ENCODE data around the gene TMCC3.

Gene TMCC3

DNA sequence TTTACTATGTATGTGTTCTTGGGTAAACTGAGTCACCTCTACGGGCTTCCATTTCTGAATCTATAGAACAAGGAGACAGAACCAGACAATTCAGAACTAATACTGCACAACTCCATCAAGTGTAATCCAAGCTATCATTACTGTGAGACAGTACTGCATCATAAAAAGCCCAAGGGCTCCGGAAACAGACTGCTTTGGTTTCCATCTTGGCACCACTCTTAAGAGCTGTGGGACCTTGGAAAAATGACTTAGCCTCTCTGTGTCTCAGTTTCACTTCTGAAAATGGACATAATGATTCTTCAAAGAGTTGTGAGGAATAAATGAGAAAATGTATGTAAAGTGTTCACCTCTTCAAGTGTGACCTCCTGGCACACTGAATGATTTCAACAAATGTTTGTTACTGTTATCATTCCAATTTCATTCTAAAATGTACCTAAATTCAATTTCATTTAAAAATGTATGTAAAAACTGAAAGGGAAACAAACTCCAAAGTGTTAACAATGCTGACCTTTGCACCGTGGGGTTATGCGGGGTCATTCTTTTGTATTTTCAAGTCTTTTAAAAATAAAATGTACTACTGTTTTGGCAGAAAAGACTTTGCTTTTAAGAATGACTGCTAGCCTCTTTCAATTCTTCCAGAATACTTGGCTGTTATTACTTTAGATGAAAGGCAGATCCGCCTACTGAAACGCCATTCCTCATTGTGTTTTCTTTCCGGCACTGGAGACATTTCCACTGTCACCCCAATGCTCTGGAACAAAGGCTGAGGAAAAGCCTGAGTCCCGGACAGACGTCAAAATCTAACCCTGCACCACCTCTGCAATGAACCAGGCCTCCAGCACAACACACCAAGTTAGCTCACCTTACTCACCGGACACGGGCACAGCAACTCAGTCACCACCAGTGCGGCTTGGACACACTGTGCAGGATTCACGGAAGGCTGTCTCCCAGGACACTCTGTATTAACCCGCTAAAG lies 62.8 kb downstream of the TMCC3 start:
- no peaks in the 10 kb centered on the region for H3K9me3 Mint-ChIP-seq (ENCODE audit: low read depth)
- H3K4me3 Mint-ChIP-seq = no peak overlapping the region
- no peaks in the 10 kb centered on the region for H3K36me3 Mint-ChIP-seq
- no peaks in the 10 kb centered on the region for H3K27me3 Mint-ChIP-seq
- no peak overlapping the region for H3K27ac Mint-ChIP-seq
- peaks cover 5% of the 10 kb centered on the region for H3K4me1 Mint-ChIP-seq (ENCODE audit: low read depth)

DNA sequence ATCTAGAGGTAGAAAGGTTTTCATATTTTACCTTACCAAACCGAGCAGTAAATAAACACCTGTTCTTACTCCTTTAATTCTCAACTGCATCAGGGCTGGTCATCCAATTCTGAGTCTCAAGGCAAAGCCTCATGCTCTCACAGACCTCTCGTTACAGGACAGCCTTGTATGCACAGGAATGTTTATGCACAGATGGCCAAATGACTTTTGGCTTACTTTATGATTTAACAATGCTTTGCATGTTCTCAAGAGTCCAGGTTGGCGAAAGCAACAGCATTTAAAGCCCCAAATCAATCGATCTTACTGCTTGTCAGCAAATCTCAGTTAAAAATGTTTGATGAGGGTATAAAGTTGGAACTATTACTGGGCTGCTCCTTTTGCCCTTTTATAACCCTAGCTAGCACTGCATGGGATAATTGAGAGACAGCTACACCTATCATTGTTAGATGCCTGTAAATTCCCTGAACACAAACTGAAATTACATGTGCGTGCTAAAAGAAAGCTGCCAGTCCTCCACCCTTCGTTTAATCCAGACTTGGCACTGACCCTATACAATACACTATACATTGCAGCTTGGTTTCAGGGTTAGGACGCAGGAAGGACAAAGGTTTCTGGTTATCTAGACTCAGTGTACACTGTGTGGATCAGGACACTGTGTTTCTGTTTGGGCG lies 63.6 kb downstream of the TMCC3 start:
- Mint-ChIP-seq H3K27me3 (no peaks in the 10 kb centered on the region), H3K36me3 (no peaks in the 10 kb centered on the region), H3K4me1 (ENCODE audit: low read depth) (peaks cover 5% of the 10 kb centered on the region), H3K4me3 (no peak overlapping the region), H3K27ac (no peak overlapping the region), H3K9me3 (ENCODE audit: low read depth) (no peaks in the 10 kb centered on the region)

DNA sequence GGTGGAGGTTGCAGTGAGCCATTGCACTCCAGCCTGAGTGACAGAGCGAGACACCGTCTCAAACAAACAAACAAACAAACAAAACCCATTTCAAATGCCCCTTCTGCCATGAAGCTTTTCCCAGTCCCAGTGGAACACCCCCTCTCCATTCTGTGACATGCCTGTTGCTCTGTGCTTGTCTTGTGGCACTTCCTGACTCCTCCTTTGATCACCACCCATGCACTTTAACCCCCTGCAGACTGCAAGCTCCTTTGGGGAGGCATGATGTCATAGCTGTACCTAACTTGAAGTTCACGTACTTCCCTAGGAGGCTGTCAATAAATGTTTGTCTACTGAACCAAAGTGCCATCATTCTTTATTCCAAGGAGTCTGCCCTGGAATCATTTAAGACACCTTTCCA lies 64.7 kb downstream of the TMCC3 start:
- Mint-ChIP-seq H3K4me3 (no peak overlapping the region), H3K9me3 (ENCODE audit: low read depth) (no peaks in the 10 kb centered on the region), H3K4me1 (ENCODE audit: low read depth) (peaks cover 5% of the 10 kb centered on the region), H3K27ac (no peak overlapping the region), H3K36me3 (no peaks in the 10 kb centered on the region), H3K27me3 (no peaks in the 10 kb centered on the region)

DNA sequence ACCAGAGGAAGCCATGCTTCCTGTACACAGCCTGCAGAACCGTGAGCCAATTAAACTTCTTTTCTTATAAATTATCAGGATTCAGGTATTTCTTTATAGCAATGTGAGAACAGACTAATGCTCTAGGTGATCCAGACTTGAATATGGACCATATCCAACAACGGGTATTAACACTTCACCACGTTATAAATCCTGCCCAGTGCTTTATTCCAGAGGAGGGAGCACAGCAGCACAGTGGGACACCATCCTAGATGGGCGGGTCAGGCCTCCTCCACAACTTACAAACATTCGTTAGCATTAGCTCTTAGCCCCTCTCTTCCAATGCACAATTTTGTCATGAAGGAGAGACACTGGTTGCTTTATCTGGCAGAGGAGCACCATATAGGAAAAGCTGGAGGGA lies 66.0 kb downstream of the TMCC3 start:
- Mint-ChIP-seq H3K4me1 (ENCODE audit: low read depth) (peaks cover 5% of the 10 kb centered on the region), H3K9me3 (ENCODE audit: low read depth) (no peaks in the 10 kb centered on the region), H3K27ac (no peak overlapping the region), H3K4me3 (no peak overlapping the region), H3K36me3 (no peaks in the 10 kb centered on the region), H3K27me3 (no peaks in the 10 kb centered on the region)

DNA sequence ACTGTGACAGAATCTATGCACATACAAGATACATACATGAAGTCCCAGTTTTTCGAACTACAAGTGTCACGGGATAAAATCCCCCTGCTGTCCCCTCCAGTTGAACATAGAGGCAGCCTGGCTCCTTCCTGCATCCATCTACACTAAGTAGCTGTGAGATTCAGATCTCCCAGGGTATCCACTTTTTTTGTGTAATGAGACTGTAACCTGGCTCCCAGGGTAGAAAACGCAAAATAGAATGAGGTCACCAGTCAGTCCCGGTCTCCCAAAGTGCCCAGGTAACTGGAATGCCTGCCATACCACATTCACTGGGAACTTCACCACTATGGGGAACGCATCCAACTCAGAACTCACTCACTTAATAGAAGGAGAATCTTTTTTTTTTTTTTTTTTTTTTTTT lies 67.8 kb downstream of the TMCC3 start:
- peaks cover 5% of the 10 kb centered on the region for H3K4me1 Mint-ChIP-seq (ENCODE audit: low read depth)
- no peaks in the 10 kb centered on the region for H3K36me3 Mint-ChIP-seq

DNA sequence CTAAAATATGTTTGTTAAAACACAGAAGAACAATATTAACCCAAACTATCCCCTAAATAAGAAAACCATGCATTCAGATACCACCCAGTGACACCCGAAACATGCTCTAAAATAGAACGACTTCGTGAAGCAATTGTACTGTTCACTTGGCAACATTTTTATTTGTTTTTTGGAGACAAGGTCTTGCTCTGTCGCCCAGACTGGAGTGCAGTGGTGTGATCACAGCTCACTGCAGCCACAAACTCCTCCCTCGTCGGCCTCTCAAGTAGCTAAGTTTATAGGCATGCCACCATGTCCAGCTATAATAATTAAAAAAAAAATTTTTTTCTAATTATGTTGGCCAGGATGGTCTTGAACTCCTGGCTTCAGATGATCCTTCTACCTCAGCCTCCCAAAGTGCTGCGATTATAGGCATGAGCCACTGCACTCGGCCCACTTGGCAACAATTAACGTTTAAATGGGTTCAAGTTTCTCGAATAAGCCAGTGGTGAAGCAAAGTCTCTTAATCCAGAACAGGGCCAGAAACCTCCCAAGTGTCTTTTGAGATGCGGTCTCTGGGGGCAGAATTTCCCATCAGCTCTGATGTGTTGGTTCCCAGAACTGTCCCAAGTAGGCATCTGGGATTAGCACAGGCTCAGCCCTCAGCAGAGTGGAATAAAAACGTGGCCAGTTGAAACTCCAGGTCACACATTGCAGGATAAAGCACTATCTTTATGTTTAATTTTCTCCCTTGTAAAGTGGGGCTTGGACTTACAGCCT lies 74.5 kb downstream of the TMCC3 start:
- no peaks in the 10 kb centered on the region for H3K9me3 Mint-ChIP-seq (ENCODE audit: low read depth)
- no peaks in the 10 kb centered on the region for H3K36me3 Mint-ChIP-seq
- no peaks in the 10 kb centered on the region for H3K4me1 Mint-ChIP-seq (ENCODE audit: low read depth)
- no peak overlapping the region for H3K27ac Mint-ChIP-seq
- peaks cover 8% of the 10 kb centered on the region for H3K27me3 Mint-ChIP-seq
- no peak overlapping the region for H3K4me3 Mint-ChIP-seq

More for the DNA sequence above, 67.8 kb downstream of the TMCC3 start:
- no peaks in the 10 kb centered on the region for H3K9me3 Mint-ChIP-seq (ENCODE audit: low read depth)
- no peaks in the 10 kb centered on the region for H3K27me3 Mint-ChIP-seq
- H3K27ac Mint-ChIP-seq = no peak overlapping the region
- no peak overlapping the region for H3K4me3 Mint-ChIP-seq

DNA sequence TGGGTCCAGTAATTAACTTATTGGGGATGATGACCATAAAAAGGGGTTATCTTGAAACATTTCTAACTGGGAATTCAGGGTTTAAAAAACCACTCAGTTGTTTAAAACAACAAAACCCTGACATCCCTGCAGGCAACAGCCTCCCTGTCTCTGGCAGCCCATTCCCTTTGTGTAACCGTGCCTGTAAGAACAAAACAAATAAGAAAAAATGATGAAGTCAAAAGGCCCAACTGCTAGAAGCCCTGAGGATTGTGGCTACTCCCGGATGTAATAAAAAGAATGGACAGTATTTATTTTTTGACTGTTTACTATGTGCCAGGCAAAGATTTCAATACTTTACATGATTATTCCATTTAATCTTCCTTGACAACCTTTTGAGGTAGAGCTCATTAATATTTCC lies 75.3 kb downstream of the TMCC3 start:
- H3K9me3 Mint-ChIP-seq (ENCODE audit: low read depth) = no peaks in the 10 kb centered on the region
- H3K36me3 Mint-ChIP-seq = no peaks in the 10 kb centered on the region
- no peak overlapping the region for H3K27ac Mint-ChIP-seq
- H3K27me3 Mint-ChIP-seq = peaks cover 12% of the 10 kb centered on the region
- H3K4me1 Mint-ChIP-seq (ENCODE audit: low read depth) = no peaks in the 10 kb centered on the region
- H3K4me3 Mint-ChIP-seq = no peak overlapping the region

DNA sequence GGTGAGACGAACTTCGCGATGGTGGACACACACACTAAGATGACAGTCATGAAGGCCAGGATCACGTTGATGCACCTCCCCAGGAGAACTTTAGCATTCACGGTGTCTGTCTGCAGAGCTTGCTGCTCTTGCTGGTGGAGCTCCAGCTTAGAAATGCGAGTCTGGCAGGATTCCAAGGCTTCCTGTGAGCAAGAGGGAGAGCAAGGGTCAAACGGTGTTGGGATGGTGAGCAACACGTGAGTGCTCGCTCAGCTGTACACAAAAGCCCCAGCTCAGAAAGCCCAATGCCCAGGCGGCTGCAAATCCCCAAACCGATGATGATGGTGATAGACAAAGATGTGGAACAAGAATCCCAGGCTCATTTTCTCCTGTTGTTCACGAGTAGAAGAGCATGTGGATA lies 78.8 kb downstream of the TMCC3 start:
- no peaks in the 10 kb centered on the region for H3K4me1 Mint-ChIP-seq (ENCODE audit: low read depth)
- no peak overlapping the region for H3K27ac Mint-ChIP-seq
- H3K27me3 Mint-ChIP-seq = peaks cover 22% of the 10 kb centered on the region
- H3K4me3 Mint-ChIP-seq = no peak overlapping the region
- no peaks in the 10 kb centered on the region for H3K9me3 Mint-ChIP-seq (ENCODE audit: low read depth)
- no peaks in the 10 kb centered on the region for H3K36me3 Mint-ChIP-seq

DNA sequence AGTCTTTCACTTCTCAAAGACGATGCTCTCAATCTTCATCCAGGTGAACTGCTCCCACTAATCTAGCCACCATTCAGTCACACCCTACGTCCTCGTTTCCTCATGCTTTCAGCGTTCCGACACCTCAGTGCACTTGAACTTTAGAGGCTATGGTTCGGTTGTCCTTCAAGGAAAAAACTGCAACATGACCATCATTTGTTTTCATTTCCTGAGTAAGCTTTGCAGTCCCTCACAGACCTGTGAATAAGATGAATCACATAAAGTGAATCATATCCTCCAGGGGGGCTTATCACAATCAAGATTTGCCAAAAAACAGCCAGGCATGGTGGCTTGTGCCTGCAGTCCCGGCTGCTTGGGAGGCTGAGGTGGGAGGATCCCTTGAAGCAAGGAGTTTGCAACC lies 80.2 kb downstream of the TMCC3 start:
- Mint-ChIP-seq H3K9me3 (ENCODE audit: low read depth) (no peaks in the 10 kb centered on the region), H3K4me1 (ENCODE audit: low read depth) (no peaks in the 10 kb centered on the region), H3K36me3 (no peaks in the 10 kb centered on the region), H3K27me3 (peaks cover 28% of the 10 kb centered on the region), H3K4me3 (no peak overlapping the region), H3K27ac (no peak overlapping the region)

DNA sequence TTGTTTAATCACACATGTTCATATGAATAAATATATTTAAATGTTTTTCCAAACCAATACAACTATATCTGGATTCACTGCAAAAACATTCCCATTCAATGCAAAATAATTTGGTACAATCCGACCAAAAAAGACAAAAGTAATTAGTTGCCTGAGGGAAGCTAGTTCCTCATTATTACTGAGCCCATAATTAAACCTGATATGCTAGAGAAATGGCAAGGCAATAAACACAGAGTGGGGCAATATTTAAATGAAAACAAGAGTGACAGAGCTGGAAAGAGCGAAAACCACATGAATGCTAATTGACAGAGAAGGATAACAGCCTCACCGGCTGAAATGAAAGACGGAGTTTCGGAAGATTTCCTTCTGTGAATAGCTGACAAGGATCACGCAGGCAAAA lies 82.6 kb downstream of the TMCC3 start:
- Mint-ChIP-seq H3K4me3 (no peak overlapping the region), H3K9me3 (ENCODE audit: low read depth) (no peaks in the 10 kb centered on the region), H3K27ac (no peak overlapping the region), H3K4me1 (ENCODE audit: low read depth) (no peaks in the 10 kb centered on the region), H3K27me3 (peaks cover 28% of the 10 kb centered on the region), H3K36me3 (no peaks in the 10 kb centered on the region)

DNA sequence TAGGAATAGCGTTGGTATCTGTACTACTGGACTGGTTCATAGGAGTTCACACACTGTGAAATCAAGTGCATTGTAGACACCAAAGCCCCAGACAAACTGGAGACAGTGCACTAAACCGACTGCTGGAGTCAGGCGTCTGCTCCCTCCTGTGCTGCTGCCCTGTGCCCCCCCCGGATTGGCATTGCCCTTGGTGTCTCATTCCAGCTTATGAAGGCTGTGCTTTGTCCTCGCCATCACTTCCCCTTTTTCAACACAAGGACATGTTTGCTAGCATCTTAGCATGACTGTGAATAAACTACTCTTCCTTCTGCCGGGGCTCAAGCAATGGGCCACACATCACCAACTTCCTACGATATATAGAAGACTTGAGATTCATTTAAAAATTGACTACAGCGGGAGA lies 84.0 kb downstream of the TMCC3 start:
- Mint-ChIP-seq H3K4me1 (ENCODE audit: low read depth) (no peaks in the 10 kb centered on the region), H3K27ac (no peak overlapping the region), H3K4me3 (no peak overlapping the region), H3K27me3 (peaks cover 27% of the 10 kb centered on the region), H3K36me3 (no peaks in the 10 kb centered on the region), H3K9me3 (ENCODE audit: low read depth) (no peaks in the 10 kb centered on the region)

DNA sequence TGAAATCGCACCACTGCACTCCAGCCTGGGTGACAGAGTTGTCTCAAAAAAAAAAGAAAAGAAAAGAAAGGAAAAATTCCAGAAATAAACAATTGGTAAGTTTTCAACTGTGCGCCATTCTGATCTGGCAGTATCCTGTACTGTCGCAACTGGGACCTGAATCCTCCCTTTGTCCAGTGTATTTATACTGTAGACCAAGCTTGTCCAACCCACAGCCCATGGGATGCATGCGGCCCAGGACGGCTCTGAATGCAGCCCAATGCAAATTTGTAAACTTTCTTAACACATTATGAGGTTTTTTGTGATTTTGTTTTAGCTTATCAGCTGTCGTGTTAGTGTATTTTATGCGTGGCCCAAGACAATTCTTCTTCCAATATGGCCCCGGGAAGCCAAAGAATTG lies 84.7 kb downstream of the TMCC3 start:
- Mint-ChIP-seq H3K27ac (no peak overlapping the region), H3K4me3 (no peak overlapping the region), H3K27me3 (peaks cover 21% of the 10 kb centered on the region), H3K36me3 (no peaks in the 10 kb centered on the region), H3K9me3 (ENCODE audit: low read depth) (no peaks in the 10 kb centered on the region), H3K4me1 (ENCODE audit: low read depth) (no peaks in the 10 kb centered on the region)

DNA sequence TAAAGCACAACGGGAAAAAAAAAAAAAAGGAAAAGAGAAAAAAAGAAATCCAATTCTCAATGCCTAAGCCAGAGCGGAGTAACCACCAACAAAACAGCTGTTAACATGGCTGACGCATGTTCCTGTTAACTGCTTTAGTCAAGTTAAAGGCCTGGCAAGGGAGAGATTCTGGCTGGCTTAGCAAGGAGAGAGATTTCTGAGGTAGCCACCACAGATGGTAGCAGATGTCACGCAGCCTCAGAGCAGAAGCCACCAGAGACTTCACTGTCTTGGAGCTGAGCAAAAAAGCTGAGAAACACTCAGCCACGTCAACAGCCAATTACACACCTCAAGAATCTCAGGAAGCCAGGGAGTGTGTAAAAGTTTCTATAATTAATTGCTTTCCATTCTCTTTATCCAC lies 87.1 kb downstream of the TMCC3 start:
- no peak overlapping the region for H3K4me3 Mint-ChIP-seq
- H3K4me1 Mint-ChIP-seq (ENCODE audit: low read depth) = no peaks in the 10 kb centered on the region
- peaks cover 17% of the 10 kb centered on the region for H3K27me3 Mint-ChIP-seq
- no peaks in the 10 kb centered on the region for H3K36me3 Mint-ChIP-seq
- H3K9me3 Mint-ChIP-seq (ENCODE audit: low read depth) = no peaks in the 10 kb centered on the region
- H3K27ac Mint-ChIP-seq = no peak overlapping the region

DNA sequence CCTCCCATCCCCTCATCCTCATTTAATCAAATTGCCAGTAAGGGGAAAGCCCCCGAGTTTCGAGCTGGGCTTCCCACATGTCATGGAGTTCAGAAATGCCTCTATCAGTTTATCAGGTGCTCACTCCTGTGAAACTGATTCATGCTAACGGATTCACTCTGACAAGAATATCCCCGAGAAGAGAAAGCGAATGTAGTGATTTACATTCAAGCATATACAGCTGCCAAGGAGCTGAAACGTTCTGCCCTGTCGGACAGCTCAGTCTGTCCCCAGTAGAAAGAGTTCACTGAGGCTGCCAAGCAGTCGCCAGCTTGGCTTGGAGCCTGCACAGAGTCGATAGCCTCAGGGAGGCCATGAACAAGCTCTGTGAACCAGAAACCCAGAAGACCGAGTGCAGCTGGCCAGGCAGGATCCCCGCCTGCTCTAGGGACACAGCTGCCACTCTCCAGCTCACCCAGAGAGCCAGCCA lies 88.4 kb downstream of the TMCC3 start:
- Mint-ChIP-seq H3K9me3 (ENCODE audit: low read depth) (no peaks in the 10 kb centered on the region), H3K4me3 (no peak overlapping the region), H3K4me1 (ENCODE audit: low read depth) (no peaks in the 10 kb centered on the region), H3K36me3 (no peaks in the 10 kb centered on the region), H3K27ac (no peak overlapping the region), H3K27me3 (peaks cover 15% of the 10 kb centered on the region)
